HS-27A (cell line): ENCODE measurements around the gene TIMM29.
A peak's percentile ranks its signal among the peaks of the same experiment; 100 is the strongest.
"Not testable (repeated sequence)": the region's sequence is repeated elsewhere in the genome, so short reads cannot be mapped to it uniquely, and the experiment has no call there.

ENCODE experiments used
- DNase-seq: peaks from one replicate; pipeline ENCODE4 v3.0.0-alpha.2; 2012; ENCODE audit warnings: low read depth, missing footprints

Gene TIMM29

GRCh38 chr19:10945264-10945663 is 16.7 kb downstream of the TIMM29 start:
- no peak for DNase-seq

GRCh38 chr19:10946958-10947657 is 18.5 kb downstream of the TIMM29 start:
- no peak for DNase-seq

GRCh38 chr19:10952809-10953208 is 24.2 kb downstream of the TIMM29 start:
- no peak for DNase-seq

GRCh38 chr19:10959277-10959968 is 30.8 kb downstream of the TIMM29 start:
- not testable (repeated sequence) for DNase-seq

- DNase-seq: peak; percentile 88
These were observed 31.9 kb downstream of the TIMM29 start, which contains the start of gene SMARCA4 for GRCh38 chr19:10960314-10961072. Gene SMARCA4, plus strand, starts transcription at chr19:10961030. Its CDS starts 23,122 bp downstream, at chr19:10984152.

GRCh38 chr19:10961073-10961860 is 32.7 kb downstream of the TIMM29 start:
- no peak for DNase-seq

- DNase-seq: no peak
These were observed 34.3 kb downstream of the TIMM29 start for GRCh38 chr19:10962863-10963262.

- DNase-seq: no peak
These were observed 35.3 kb downstream of the TIMM29 start for GRCh38 chr19:10963865-10964264.

GRCh38 chr19:10964903-10965302 is 36.3 kb downstream of the TIMM29 start:
- DNase-seq: no peak

GRCh38 chr19:10965398-10965797 is 36.8 kb downstream of the TIMM29 start:
- DNase-seq: no peak

- DNase-seq: no peak
These were observed 38.2 kb downstream of the TIMM29 start for GRCh38 chr19:10966809-10967208.

- no peak for DNase-seq
These were observed 40.0 kb downstream of the TIMM29 start for GRCh38 chr19:10968527-10969135.

- DNase-seq: no peak
These were observed 42.6 kb downstream of the TIMM29 start for GRCh38 chr19:10971107-10971726.

- DNase-seq: no peak
These were observed 46.9 kb downstream of the TIMM29 start for GRCh38 chr19:10975374-10976130.

- no peak for DNase-seq
These were observed 47.7 kb downstream of the TIMM29 start for GRCh38 chr19:10976131-10976892.

GRCh38 chr19:10977742-10978092 is 49.1 kb downstream of the TIMM29 start:
- DNase-seq: no peak
